ENCODE measurements around the gene CNKSR3.

DNA sequence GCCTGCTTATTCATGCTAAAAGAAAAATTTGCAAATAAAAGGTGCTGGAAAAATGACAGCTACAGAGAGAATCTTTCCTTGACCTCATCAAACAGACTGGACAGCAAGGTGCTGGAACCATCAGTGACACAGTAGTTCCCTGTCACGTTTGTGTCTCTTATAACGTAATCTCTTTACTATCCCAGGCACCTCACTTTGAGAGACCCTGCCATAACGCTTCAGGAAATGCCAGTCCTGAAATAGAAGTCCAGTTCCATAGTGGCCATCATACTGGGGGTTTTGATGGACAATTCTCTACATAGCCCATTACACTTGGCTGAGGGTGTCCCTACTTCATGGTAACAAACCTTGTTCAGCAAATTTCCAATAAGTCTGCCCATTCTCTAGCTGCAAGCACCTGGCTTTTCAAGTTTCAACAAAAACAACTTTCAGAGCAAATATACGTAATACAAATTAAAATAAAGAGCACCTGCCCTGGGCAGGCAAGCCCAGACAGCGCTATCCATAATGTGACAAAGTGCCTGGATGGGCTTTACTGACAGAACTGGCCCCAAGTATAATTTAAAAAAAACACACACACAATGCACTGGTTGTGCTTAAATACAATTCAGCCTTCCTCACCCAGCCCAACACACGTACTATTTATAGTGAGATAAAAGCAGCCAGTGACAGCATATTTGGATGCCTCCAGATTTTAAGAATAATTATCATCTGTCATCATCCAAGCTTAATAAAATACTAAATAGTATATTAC lies 38.7 kb downstream of the CNKSR3 start:
- TF ChIP-seq POLR2A (IDR thresholded peaks at IDR 0.05) = no peak
- TF ChIP-seq, protein P1, sequence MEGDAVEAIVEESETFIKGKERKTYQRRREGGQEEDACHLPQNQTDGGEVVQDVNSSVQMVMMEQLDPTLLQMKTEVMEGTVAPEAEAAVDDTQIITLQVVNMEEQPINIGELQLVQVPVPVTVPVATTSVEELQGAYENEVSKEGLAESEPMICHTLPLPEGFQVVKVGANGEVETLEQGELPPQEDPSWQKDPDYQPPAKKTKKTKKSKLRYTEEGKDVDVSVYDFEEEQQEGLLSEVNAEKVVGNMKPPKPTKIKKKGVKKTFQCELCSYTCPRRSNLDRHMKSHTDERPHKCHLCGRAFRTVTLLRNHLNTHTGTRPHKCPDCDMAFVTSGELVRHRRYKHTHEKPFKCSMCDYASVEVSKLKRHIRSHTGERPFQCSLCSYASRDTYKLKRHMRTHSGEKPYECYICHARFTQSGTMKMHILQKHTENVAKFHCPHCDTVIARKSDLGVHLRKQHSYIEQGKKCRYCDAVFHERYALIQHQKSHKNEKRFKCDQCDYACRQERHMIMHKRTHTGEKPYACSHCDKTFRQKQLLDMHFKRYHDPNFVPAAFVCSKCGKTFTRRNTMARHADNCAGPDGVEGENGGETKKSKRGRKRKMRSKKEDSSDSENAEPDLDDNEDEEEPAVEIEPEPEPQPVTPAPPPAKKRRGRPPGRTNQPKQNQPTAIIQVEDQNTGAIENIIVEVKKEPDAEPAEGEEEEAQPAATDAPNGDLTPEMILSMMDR (IDR thresholded peaks at IDR 0.05) = no peak
